CD14-positive monocyte (primary cell): ENCODE results near the gene NUP62. TPM values are rescaled to one million over a fixed set of nuclear protein-coding genes. Genes with fewer than 3 reads are reported as not detected.
"Not testable (repeated sequence)": the region's sequence is repeated elsewhere in the genome, so short reads cannot be mapped to it uniquely, and the experiment has no call there.

Source experiments
- DNase-seq, 3 donors: peaks; one replicate each; pipeline ENCODE4 v3.0.0-alpha.2; 2011 to 2022
- H2AFZ ChIP-seq: 2 replicates; pipeline ENCODE4 v1.6.0; 2012; ENCODE audit warnings: mild to moderate bottlenecking, low read depth, low read length, inconsistent platforms; ENCODE audit not compliant: insufficient read depth, poor library complexity, severe bottlenecking
- H3K27ac ChIP-seq, 2 donors: 1 replicate in 1 of 2; 2 replicates in 1 of 2; pipeline ENCODE4 v1.5.1; 2012 to 2013; ENCODE audit warnings: low read length in 2 of 2, control low read depth in 1 of 2, inconsistent platforms in 1 of 2, low read depth in 1 of 2, mild to moderate bottlenecking in 1 of 2
- H3K27me3 ChIP-seq, 2 donors: one replicate each; pipeline versions ENCODE4 v1.6.0 to v1.6.1; 2011 to 2013; ENCODE audit warnings: low read length in 2 of 2; ENCODE audit not compliant: control insufficient read depth in 2 of 2, insufficient read depth in 2 of 2
- H3K36me3 ChIP-seq, 2 donors: replicated peaks in 1 of 2; 1 replicate in 1 of 2; 2 replicates in 1 of 2; pipeline versions ENCODE4 v1.5.1 to v1.6.1; 2012 to 2013; ENCODE audit warnings: low read length in 2 of 2, control low read depth in 1 of 2, inconsistent platforms in 1 of 2, mild to moderate bottlenecking in 1 of 2; ENCODE audit not compliant: insufficient read depth in 2 of 2, control insufficient read depth in 1 of 2
- H3K4me1 ChIP-seq, 2 donors: 1 replicate in 1 of 2; 2 replicates in 1 of 2; pipeline versions ENCODE4 v1.5.1 to v1.6.1; 2012 to 2013; ENCODE audit warnings: low read length in 2 of 2, control low read depth in 1 of 2, inconsistent platforms in 1 of 2, mild to moderate bottlenecking in 1 of 2, moderate library complexity in 1 of 2; ENCODE audit not compliant: insufficient read depth in 2 of 2, control insufficient read depth in 1 of 2
- H3K4me2 ChIP-seq: replicated peaks from 2 replicates; pipeline ENCODE3; 2012; ENCODE audit warnings: low read length, moderate library complexity, mild to moderate bottlenecking; ENCODE audit not compliant: poor library complexity, severe bottlenecking; ENCODE audit errors: extremely low read depth
- H3K4me3 ChIP-seq, 3 experiments: fragments of 200-600 bp in 1 of 3; sonication (generic) in 1 of 3; replicated peaks in 1 of 3; 1 replicate in 2 of 3; 2 replicates in 1 of 3; pipeline ENCODE4 v1.5.1; 2011 to 2013; ENCODE audit warnings: low read length in 3 of 3, mild to moderate bottlenecking in 3 of 3, control low read depth in 2 of 3, low read depth in 2 of 3, inconsistent platforms in 1 of 3, moderate library complexity in 1 of 3
- H3K79me2 ChIP-seq: 2 replicates; pipeline ENCODE4 v1.6.0; 2012; ENCODE audit warnings: mild to moderate bottlenecking, control low read depth, inconsistent platforms, low read length, moderate library complexity; ENCODE audit not compliant: insufficient read depth
- H3K9ac ChIP-seq: 2 replicates; pipeline ENCODE4 v1.6.0; 2017; ENCODE audit warnings: low read length, mild to moderate bottlenecking; ENCODE audit not compliant: insufficient read depth, poor library complexity, severe bottlenecking
- H3K9me3 ChIP-seq, 2 donors: replicated peaks in 1 of 2; 1 replicate in 1 of 2; 2 replicates in 1 of 2; pipeline versions ENCODE4 v1.5.1 to v1.6.1; 2012 to 2013; ENCODE audit warnings: low read length in 2 of 2, control low read depth in 1 of 2; ENCODE audit not compliant: control insufficient read depth in 1 of 2, insufficient read depth in 1 of 2
- H4K20me1 ChIP-seq: 2 replicates; pipeline ENCODE4 v1.6.0; 2012; ENCODE audit warnings: mild to moderate bottlenecking, low read length, control low read depth, moderate library complexity; ENCODE audit not compliant: insufficient read depth
- H3K27ac Mint-ChIP-seq, 7 donors: one replicate each; pipeline ENCODE4 v1.8.0; 2020; ENCODE audit warnings: mild to moderate bottlenecking in 7 of 7, mixed read lengths in 7 of 7, moderate library complexity in 6 of 7, inconsistent platforms in 2 of 7
- H3K27me3 Mint-ChIP-seq, 3 donors: one replicate each; pipeline ENCODE4 v1.8.0; 2021 to 2022; ENCODE audit warnings: low read depth in 3 of 3, mild to moderate bottlenecking in 3 of 3, mixed read lengths in 3 of 3, moderate library complexity in 3 of 3, inconsistent platforms in 1 of 3
- H3K36me3 Mint-ChIP-seq, 2 donors: one replicate each; pipeline ENCODE4 v1.8.0; 2020; ENCODE audit warnings: mixed read lengths in 2 of 2, inconsistent platforms in 1 of 2, mild to moderate bottlenecking in 1 of 2
- H3K4me1 Mint-ChIP-seq: one replicate; pipeline ENCODE4 v1.8.0; 2020; ENCODE audit warnings: mild to moderate bottlenecking, mixed read lengths
- H3K4me3 Mint-ChIP-seq, 2 donors: one replicate each; pipeline ENCODE4 v1.8.0; 2020; ENCODE audit warnings: mild to moderate bottlenecking in 2 of 2, mixed read lengths in 2 of 2, moderate library complexity in 1 of 2
- H3K9me3 Mint-ChIP-seq, 7 donors: one replicate each; pipeline ENCODE4 v1.8.0; 2020 to 2022; ENCODE audit warnings: mixed read lengths in 7 of 7, mild to moderate bottlenecking in 6 of 7, moderate library complexity in 6 of 7, inconsistent platforms in 2 of 7
- CTCF ChIP-seq: fragments of 200-600 bp; IDR thresholded peaks from one replicate; pipeline ENCODE4 v1.8.0; 2022; ENCODE audit warnings: antibody characterized with exemption, mild to moderate bottlenecking
- WGBS: methylation state at CpG from one replicate; pipeline ENCODE4 v1.1.5; 2013; ENCODE audit warnings: missing lambda C conversion rate; ENCODE audit not compliant: insufficient coverage; 5-methylcytosine and 5-hydroxymethylcytosine counted together
- intact Hi-C, 2 donors: fragments of 100-400 bp; cut with micrococcal nuclease; formaldehyde crosslinking; loops; one replicate each; pipeline versions ENCODE4 v1.15.0 to v1.15.1; 2023
- polyA plus RNA-seq, 3 donors: library from polyadenylated mRNA; depleted of rRNA in 1 of 3; unstranded in 2 of 3; stranded (reverse) in 1 of 3; fragments of 300-500 nt in 2 of 3; fragments of >200 nt in 1 of 3; fragmentation: Illumina TruSeq in 2 of 3; gene quantifications; 1 replicate in 2 of 3; 2 replicates in 1 of 3; pipeline ENCODE4 v1.2.3, GENCODE V29; 2012 to 2021

NUP62 gene
- polyA plus RNA-seq, 3 donors, result 32.3 to 62.2 (median 48.6) TPM

DNA sequence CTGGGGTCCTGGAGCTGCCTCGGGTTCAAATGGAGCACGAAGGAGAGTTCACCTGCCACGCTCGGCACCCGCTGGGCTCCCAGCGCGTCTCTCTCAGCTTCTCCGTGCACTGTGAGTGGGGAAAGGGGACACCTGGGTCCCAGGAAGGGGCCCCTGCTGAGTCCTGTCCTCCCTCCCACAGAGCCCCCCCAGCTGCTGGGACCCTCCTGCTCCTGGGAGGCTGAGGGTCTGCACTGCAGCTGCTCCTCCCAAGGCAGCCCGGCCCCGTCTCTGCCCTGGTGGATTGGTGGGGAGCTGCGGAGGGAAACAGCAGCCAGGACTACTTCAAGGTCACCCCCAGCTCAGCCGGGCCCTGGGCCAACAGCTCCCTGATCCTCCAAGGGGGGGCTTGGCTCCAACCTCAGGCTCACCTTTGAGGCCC lies 42.7 kb upstream of the NUP62 start:
- no peak overlapping the region for H3K4me3 ChIP-seq
- intact Hi-C loops, result no loop called here
- H3K4me2 ChIP-seq, result no peak overlapping the region
- no peak for TF ChIP-seq CTCF
- no peak for DNase-seq
- H3K27ac Mint-ChIP-seq, result no peak overlapping the region
- no peak overlapping the region for H3K9ac ChIP-seq
- H3K27ac ChIP-seq, result no peak overlapping the region
- no peaks in the 10 kb centered on the region for H3K27me3 ChIP-seq
- peaks cover 39 to 41% of the 10 kb centered on the region in 2 donors for H3K36me3 Mint-ChIP-seq
- H3K9me3 ChIP-seq, result no peaks in the 10 kb centered on the region
- H3K4me1 Mint-ChIP-seq, result peaks cover 49% of the 10 kb centered on the region
- H3K79me2 ChIP-seq, result no peaks in the 10 kb centered on the region
- H4K20me1 ChIP-seq, result peaks cover 43% of the 10 kb centered on the region
- H2AFZ ChIP-seq, result no peak overlapping the region
- peaks cover 1 to 12% (median 6%) of the 10 kb centered on the region in 3 donors for H3K27me3 Mint-ChIP-seq
- peaks cover 55 to 66% of the 10 kb centered on the region in 2 donors for H3K4me1 ChIP-seq
- 85% methylated on average over 4 of the region's 12 CpGs for WGBS
- H3K4me3 Mint-ChIP-seq, result peak overlapping the region in 1 of 2 donors; percentile 42
- H3K9me3 Mint-ChIP-seq, result peaks cover 0 to 4% (median 0%) of the 10 kb centered on the region in 7 donors
- H3K36me3 ChIP-seq, result peaks cover 26 to 35% of the 10 kb centered on the region in 2 donors

GRCh38 chr19:49969355-49969754 lies 40.1 kb upstream of the NUP62 start:
- peaks cover 18 to 23% of the 10 kb centered on the region in 2 donors for H3K36me3 ChIP-seq

More at GRCh38 chr19:49969355-49969754, 40.1 kb upstream of the NUP62 start:
- H3K9me3 ChIP-seq, H3K27me3 ChIP-seq, H3K9me3 Mint-ChIP-seq, H2AFZ ChIP-seq, H3K27me3 Mint-ChIP-seq, H3K79me2 ChIP-seq: not testable (repeated sequence)
- Histone ChIP-seq H4K20me1 (peaks cover 27% of the 10 kb centered on the region), H3K4me3 (peak overlapping the region; percentile 23 to 70 (median 33)), H3K4me2 (peak overlapping the region; percentile 61), H3K4me1 (peaks cover 73 to 80% of the 10 kb centered on the region in 2 donors), H3K9ac (peak overlapping the region; percentile 8), H3K27ac (peak overlapping the region; percentile 77 to 80)
- intact Hi-C loops, result loop anchor here in 1 of 2 donors (2.0 kb wide), 1 partner anchor 25 kb away; no protein-coding TSS in a partner anchor
- no CpG with 5 or more reads among the region's 9 CpGs for WGBS
- H3K4me1 Mint-ChIP-seq, result peaks cover 68% of the 10 kb centered on the region
- H3K36me3 Mint-ChIP-seq, result peaks cover 18% of the 10 kb centered on the region in 2 donors
- peak; percentile 43 to 71 (median 57) for DNase-seq
- peak overlapping the region; percentile 55 to 72 for H3K4me3 Mint-ChIP-seq
- peak overlapping the region; percentile 72 to 96 (median 91) for H3K27ac Mint-ChIP-seq
